Measurements from ENCODE around the gene TNFRSF4.

Gene TNFRSF4

GRCh38 chr1:1232208-1232795 lies 18.3 kb upstream of the TNFRSF4 start, which contains the start of gene B3GALT6:
TSS of gene B3GALT6 (plus strand) at chr1:1232237. CDS start at chr1:1232279, 42 bp downstream.
- no peak for DNase-seq (ENCODE audit: low spot score)
- TF ChIP-seq CTCF (IDR thresholded peaks at IDR 0.05): no peak
- Histone ChIP-seq H3K4me3 (peak within 1 kb of the TSS; percentile 90), H3K27ac (peak within 1 kb of the TSS; percentile 88 to 93)

- TF ChIP-seq CTCF (IDR thresholded peaks at IDR 0.05): no peak
- DNase-seq (ENCODE audit: low spot score): peak; percentile 97
- Histone ChIP-seq H3K4me3 (peak within 1 kb of the TSS; percentile 90), H3K27ac (peak within 1 kb of the TSS; percentile 88 to 93)
These were observed 17.7 kb upstream of the TNFRSF4 start, which contains the start of gene SDF4 for GRCh38 chr1:1231400-1232207. TSS of gene SDF4 (minus strand) at chr1:1232001. CDS start at chr1:1228772, 3,229 bp downstream.

GRCh38 chr1:1230656-1231399 lies 16.9 kb upstream of the TNFRSF4 start:
- Histone ChIP-seq H3K27ac (peak overlapping the region; percentile 88 to 93), H3K4me3 (peak overlapping the region; percentile 90)
- no peak for DNase-seq (ENCODE audit: low spot score)
- no peak for TF ChIP-seq CTCF (IDR thresholded peaks at IDR 0.05)

DNA sequence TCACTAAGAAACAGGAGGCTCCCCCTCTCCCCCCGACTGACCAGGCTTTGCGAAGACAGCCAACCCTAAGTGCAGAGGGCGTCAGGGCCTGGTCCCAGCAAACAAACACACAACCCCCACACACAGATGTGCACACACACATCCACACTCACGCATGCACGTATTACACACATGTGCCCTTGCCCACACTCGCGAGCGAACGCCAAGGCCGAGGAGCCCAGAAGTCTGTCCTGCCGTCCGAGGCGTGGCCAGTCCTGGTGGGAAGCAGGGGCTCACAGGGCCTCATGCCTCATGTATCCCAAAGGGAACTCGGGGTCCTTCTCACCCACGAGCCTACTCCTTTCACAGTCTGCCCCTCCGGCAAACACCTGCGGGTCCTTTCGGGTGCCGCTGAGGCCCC lies 15.8 kb upstream of the TNFRSF4 start:
- no peak overlapping the region for H3K27ac ChIP-seq
- peak overlapping the region; percentile 90 for H3K4me3 ChIP-seq
- TF ChIP-seq CTCF (IDR thresholded peaks at IDR 0.05): no peak
- no peak for DNase-seq (ENCODE audit: low spot score)

DNA sequence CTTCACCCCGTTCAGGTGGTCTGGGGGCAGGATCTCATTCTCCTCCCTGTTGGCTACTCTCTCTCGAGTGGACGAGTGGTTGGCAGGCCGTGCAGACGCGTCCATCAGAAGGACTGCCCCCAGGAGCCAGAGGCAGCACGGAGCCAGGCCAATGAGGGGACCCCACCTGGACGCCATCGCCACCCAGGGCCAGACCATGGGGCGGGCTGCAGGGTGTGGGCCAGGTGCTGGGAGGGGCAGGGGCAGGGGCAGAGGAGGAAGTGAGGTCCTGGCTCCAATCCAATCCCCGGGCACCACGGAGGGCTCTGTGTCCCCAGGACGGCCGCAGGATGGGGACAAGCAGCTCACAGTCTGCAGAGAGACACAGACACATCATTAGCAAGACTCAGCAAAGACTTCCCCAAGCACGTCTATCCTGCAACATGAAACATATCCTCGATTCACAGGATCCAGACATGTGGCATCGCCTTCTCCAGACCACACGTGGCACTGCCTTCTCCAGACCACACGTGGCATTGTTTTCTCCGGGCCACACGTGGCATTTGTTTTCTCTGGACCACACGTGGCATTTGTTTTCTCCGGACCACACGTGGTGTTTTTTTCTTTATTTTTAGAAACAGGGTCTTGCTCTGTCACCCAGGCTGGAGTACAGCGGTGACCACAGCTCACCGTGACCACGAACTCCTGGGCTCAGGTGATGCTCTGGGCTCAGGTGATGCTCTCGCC lies 14.8 kb upstream of the TNFRSF4 start:
- TF ChIP-seq CTCF (IDR thresholded peaks at IDR 0.05): no peak
- no peak for DNase-seq (ENCODE audit: low spot score)
- Histone ChIP-seq H3K27ac (no peak overlapping the region), H3K4me3 (no peak overlapping the region)

- no peak for TF ChIP-seq CTCF (IDR thresholded peaks at IDR 0.05)
- H3K27ac ChIP-seq: no peak overlapping the region
- no peak for DNase-seq (ENCODE audit: low spot score)
- no peak overlapping the region for H3K4me3 ChIP-seq
These were observed 14.2 kb upstream of the TNFRSF4 start for GRCh38 chr1:1228187-1228586.
